Left lung (tissue), 10 donors: Measurements from ENCODE around the gene PLEKHA7. TPM values are rescaled to one million over a fixed set of nuclear protein-coding genes. Genes with fewer than 3 reads are reported as not detected.
"Not testable (repeated sequence)": the region's sequence is repeated elsewhere in the genome, so short reads cannot be mapped to it uniquely, and the experiment has no call there.

Source experiments
- ATAC-seq: fragments of 200-7000 bp; cut with Tn5 transposase; one replicate; pipeline ENCODE4 v1.9.1; 2020; ENCODE audit warnings: moderate library complexity
- DNase-seq, 4 donors: peaks; one replicate each; pipeline ENCODE4 v3.0.0-alpha.2; 2013 to 2020
- H3K27ac ChIP-seq, 2 donors: fragments of 200-600 bp; sonication (generic) in 1 of 2; one replicate each; pipeline versions ENCODE4 v1.5.0 to v1.8.0; 2020 to 2021
- H3K27me3 ChIP-seq, 2 donors: fragments of 200-600 bp; sonication (generic) in 1 of 2; one replicate each; pipeline versions ENCODE4 v1.5.0 to v1.8.0; 2020 to 2021
- H3K36me3 ChIP-seq, 2 donors: fragments of 200-600 bp; sonication (generic) in 1 of 2; one replicate each; pipeline versions ENCODE4 v1.5.0 to v1.8.0; 2020 to 2021
- H3K4me1 ChIP-seq, 2 donors: fragments of 200-600 bp; one replicate each; pipeline ENCODE4 v1.8.0; 2021
- H3K4me3 ChIP-seq, 2 donors: fragments of 200-600 bp; sonication (generic) in 1 of 2; one replicate each; pipeline versions ENCODE4 v1.5.0 to v1.8.0; 2020 to 2021; ENCODE audit warnings: mild to moderate bottlenecking in 1 of 2
- H3K9me3 ChIP-seq, 2 donors: fragments of 200-600 bp; sonication (generic) in 1 of 2; one replicate each; pipeline versions ENCODE4 v1.5.0 to v1.8.0; 2020 to 2021
- intact Hi-C, 2 donors: fragments of 100-400 bp; cut with DNase I; formaldehyde crosslinking; loops; one replicate each; pipeline versions ENCODE4 v1.11.2 to v1.14.2; 2022
- polyA plus RNA-seq, 6 donors: library from polyadenylated mRNA; unstranded; fragments of 120-200 nt; gene quantifications; one replicate each; pipeline ENCODE4 v1.2.1, GENCODE V29; 2013; ENCODE audit not compliant: insufficient read length in 6 of 6
- total RNA-seq, 2 donors: library from RNA; stranded (reverse); fragmentation: NEBNext Ultra II Directional; extraction: Animal tissue kit (Norgen Biotek cat#: 25700); gene quantifications; one replicate each; pipeline ENCODE4 v1.2.1, GENCODE V29; 2021
- TF ChIP-seq, protein P1 (sequence below), 2 donors: fragments of 200-600 bp; sonication (generic) in 1 of 2; IDR thresholded peaks; one replicate each; pipeline versions ENCODE4 v1.5.0 to v1.8.0; 2021; ENCODE audit warnings: antibody characterized with exemption in 2 of 2
- donor health status: DM: no; HTN: yes; CAD: no.
- donor health status: DM: no; HTN: no; CAD: no.

The PLEKHA7 gene
- total and polyA plus RNA-seq, 8 donors, result 24.4 to 33.7 (median 29.6) TPM

DNA sequence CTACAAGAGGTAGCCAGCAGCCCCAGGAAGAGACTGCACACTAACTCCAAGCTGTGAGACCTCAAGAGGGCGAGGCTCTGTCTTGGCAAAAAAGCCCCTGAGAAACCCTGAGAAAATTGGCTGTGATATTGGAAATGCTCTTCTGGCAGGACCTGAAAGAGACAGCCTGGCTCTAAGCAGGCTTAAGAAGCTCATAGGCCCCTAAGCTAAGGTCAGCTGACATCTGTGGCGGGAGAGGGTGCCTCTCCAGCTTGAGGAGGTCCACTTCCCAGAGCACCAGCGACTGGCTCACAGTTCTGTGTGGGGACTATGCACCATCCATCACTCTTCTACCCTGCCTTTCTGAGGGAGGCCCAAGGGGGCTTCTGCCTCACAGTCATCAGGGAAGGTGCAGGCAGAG lies 12.4 kb downstream of the PLEKHA7 start:
- intact Hi-C loops, result no loop called here
- Histone ChIP-seq H3K27ac (no peak overlapping the region), H3K27me3 (no peaks in the 10 kb centered on the region), H3K36me3 (no peaks in the 10 kb centered on the region), H3K4me3 (no peak overlapping the region), H3K4me1 (no peaks in the 10 kb centered on the region), H3K9me3 (no peaks in the 10 kb centered on the region)
- TF ChIP-seq, protein P1, sequence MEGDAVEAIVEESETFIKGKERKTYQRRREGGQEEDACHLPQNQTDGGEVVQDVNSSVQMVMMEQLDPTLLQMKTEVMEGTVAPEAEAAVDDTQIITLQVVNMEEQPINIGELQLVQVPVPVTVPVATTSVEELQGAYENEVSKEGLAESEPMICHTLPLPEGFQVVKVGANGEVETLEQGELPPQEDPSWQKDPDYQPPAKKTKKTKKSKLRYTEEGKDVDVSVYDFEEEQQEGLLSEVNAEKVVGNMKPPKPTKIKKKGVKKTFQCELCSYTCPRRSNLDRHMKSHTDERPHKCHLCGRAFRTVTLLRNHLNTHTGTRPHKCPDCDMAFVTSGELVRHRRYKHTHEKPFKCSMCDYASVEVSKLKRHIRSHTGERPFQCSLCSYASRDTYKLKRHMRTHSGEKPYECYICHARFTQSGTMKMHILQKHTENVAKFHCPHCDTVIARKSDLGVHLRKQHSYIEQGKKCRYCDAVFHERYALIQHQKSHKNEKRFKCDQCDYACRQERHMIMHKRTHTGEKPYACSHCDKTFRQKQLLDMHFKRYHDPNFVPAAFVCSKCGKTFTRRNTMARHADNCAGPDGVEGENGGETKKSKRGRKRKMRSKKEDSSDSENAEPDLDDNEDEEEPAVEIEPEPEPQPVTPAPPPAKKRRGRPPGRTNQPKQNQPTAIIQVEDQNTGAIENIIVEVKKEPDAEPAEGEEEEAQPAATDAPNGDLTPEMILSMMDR (IDR thresholded peaks at IDR 0.05), result no peak
- DNase-seq (no peak), ATAC-seq (peak; percentile 20)

DNA sequence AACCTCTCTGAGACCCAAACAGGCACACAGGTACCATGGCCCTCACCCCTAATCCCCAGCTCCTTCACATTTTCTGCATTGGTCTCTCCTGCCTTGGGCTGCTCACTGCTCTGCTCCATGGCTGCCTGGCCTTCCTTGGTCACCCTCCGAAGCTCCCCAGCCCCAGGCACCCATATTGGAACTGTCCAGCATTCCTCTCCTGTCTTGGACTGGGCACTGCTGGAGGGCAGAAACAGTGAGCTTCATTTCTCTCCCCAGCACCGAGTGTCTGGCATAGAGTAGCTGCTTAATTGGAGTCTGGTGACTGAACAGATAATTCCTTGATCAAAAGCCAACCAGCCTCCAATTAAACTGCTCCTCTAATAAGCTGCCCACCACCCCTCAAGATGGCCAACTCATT lies 13.2 kb downstream of the PLEKHA7 start:
- Histone ChIP-seq H3K36me3 (no peaks in the 10 kb centered on the region), H3K27me3 (no peaks in the 10 kb centered on the region), H3K27ac (no peak overlapping the region), H3K9me3 (no peaks in the 10 kb centered on the region), H3K4me3 (no peak overlapping the region), H3K4me1 (no peaks in the 10 kb centered on the region)
- intact Hi-C loops, result no loop called here
- ATAC-seq (no peak), DNase-seq (no peak)
- TF ChIP-seq, protein P1 (IDR thresholded peaks at IDR 0.05), result no peak

DNA sequence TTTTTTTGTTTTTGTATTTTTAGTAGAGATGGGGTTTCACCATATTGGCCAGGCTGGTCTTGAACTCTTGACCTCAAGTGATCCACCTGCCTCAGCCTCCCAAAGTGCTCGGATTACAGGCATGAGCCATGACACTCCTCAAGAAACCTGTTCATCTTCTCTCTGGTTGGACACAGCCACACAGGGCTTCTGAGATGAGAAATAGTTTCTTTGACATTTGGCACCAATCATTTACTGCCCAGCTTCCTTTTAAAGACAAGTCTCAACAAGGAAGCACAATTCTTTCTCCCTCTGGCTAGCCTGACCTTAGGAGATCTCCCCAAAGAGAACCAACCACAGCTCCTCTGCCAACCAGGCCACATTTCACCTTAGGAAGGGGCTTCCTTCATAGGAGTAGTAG lies 14.0 kb downstream of the PLEKHA7 start:
- intact Hi-C loops, H3K36me3 ChIP-seq, DNase-seq, H3K27ac ChIP-seq, ATAC-seq, H3K27me3 ChIP-seq, H3K4me3 ChIP-seq, H3K4me1 ChIP-seq, H3K9me3 ChIP-seq: not testable (repeated sequence)

DNA sequence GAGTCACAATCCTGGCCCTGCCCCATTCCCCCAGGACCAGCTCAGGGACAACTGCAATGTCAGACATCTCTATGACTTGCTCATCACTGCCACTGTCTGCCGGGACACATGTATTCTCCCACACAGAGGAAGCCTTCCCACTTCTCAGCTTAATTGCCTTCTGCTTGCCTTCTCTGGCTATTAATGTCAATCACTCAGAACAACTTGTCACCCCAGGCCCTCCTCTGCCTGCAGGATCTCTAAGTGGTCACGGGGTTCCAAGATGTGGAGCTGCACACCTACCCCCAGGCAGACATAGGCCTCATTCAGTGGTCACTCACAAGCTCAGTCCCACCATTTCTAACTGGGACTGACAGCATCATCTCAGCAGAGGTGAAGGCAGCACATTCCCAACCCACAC lies 15.1 kb downstream of the PLEKHA7 start:
- Histone ChIP-seq H3K27ac (no peak overlapping the region), H3K36me3 (no peaks in the 10 kb centered on the region), H3K27me3 (no peaks in the 10 kb centered on the region), H3K4me3 (no peak overlapping the region), H3K9me3 (no peaks in the 10 kb centered on the region), H3K4me1 (no peaks in the 10 kb centered on the region)
- DNase-seq (no peak), ATAC-seq (no peak)
- TF ChIP-seq, protein P1 (IDR thresholded peaks at IDR 0.05), result no peak
- intact Hi-C loops, result no loop called here

DNA sequence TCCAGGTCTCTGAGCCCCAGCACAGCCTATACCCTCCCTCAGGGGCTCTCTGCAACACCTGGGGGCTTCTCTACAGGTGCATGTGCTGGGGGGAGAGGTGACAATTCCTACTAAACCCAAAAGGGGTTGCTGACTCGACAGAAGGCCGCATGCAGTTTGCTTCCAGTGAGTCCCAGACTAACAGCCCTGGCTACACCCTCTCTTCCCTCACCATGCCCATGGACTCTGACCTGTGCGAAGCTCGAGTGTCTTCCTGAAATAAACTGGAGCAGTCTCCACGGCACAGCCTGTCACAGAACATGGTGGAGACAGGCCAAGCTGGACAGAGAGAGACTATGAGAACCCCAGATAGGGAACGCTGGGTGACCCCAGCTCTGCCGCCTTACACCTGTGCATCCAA lies 16.6 kb downstream of the PLEKHA7 start:
- Histone ChIP-seq H3K4me1 (no peaks in the 10 kb centered on the region), H3K36me3 (no peaks in the 10 kb centered on the region), H3K4me3 (no peak overlapping the region), H3K27me3 (no peaks in the 10 kb centered on the region), H3K9me3 (no peaks in the 10 kb centered on the region), H3K27ac (no peak overlapping the region)
- intact Hi-C loops, result no loop called here
- ATAC-seq, result no peak
- TF ChIP-seq, protein P1 (IDR thresholded peaks at IDR 0.05), result no peak
- no peak for DNase-seq

DNA sequence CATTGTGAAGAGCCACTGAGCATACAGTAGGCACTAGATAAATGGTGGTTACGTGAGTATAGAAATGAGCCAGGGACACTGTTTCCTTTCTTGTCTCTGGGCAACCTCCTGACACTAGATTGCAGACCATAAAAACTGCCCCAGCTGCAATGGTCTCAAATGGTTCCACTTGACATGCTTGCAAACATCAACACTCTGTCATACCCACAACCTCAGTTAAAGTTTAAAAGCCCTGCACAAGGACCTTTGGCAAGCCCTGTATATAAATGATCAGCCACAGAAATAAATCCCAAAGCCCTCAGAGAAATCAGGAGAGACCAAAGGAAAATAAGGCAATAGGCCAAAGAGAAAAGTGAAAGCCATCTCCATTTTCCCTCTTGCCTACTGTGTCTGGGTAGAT lies 20.7 kb downstream of the PLEKHA7 start:
- no peaks in the 10 kb centered on the region for H3K4me1 ChIP-seq
- H3K27ac ChIP-seq, result peak overlapping the region in 1 of 2 donors; percentile 46
- TF ChIP-seq, protein P1 (IDR thresholded peaks at IDR 0.05), result no peak
- ATAC-seq (peak; percentile 65), DNase-seq (no peak)
- H3K27me3 ChIP-seq, result no peaks in the 10 kb centered on the region
- no peak overlapping the region for H3K4me3 ChIP-seq
- intact Hi-C loops, result no loop called here
- no peaks in the 10 kb centered on the region for H3K36me3 ChIP-seq
- H3K9me3 ChIP-seq, result no peaks in the 10 kb centered on the region
